ENCODE results near the gene DOP1B.
"Not testable (repeated sequence)": the region's sequence is repeated elsewhere in the genome, so short reads cannot be mapped to it uniquely, and the experiment has no call there.

Gene DOP1B

DNA sequence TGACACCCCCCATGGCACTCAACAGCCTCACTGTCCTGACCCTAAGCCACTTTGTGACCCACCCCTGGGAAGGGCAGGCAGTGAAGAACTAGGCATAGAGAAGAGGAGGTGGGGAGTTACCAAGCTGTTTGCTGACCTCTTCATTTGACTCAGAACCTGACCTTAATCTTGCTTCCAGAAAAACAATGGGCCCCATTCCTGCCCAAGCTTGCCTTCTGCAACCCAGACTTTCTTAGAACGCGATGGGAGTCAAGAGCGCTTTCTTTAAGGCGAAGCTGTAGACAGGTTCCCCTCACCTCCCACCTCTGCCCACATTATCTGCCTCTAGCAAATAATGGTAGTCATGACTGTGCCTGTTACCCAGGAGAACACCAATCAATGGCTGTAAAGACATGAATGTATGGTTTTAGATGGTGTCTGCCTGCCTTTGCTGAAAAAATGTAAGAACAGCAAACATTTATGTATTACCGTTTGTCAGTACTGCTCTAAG is 30.0 kb upstream of the DOP1B start:
- H3K36me3 ChIP-seq (ENCODE audit: control insufficient read depth, insufficient read depth, low read length), result no peaks in the 10 kb centered on the region
- peaks cover 5% of the 10 kb centered on the region for H3K4me1 ChIP-seq (ENCODE audit: control insufficient read depth, insufficient read depth, low read length)
- H3K9me3 ChIP-seq (ENCODE audit: control insufficient read depth, insufficient read depth, low read length), result no peaks in the 10 kb centered on the region
- H3K4me3 ChIP-seq (ENCODE audit: low read depth, low read length), result no peak overlapping the region
- H3K27me3 ChIP-seq (ENCODE audit: control insufficient read depth, insufficient read depth, low read length), result peaks cover 6% of the 10 kb centered on the region
- H3K9ac ChIP-seq (ENCODE audit: low read depth, low read length), result no peak overlapping the region

DNA sequence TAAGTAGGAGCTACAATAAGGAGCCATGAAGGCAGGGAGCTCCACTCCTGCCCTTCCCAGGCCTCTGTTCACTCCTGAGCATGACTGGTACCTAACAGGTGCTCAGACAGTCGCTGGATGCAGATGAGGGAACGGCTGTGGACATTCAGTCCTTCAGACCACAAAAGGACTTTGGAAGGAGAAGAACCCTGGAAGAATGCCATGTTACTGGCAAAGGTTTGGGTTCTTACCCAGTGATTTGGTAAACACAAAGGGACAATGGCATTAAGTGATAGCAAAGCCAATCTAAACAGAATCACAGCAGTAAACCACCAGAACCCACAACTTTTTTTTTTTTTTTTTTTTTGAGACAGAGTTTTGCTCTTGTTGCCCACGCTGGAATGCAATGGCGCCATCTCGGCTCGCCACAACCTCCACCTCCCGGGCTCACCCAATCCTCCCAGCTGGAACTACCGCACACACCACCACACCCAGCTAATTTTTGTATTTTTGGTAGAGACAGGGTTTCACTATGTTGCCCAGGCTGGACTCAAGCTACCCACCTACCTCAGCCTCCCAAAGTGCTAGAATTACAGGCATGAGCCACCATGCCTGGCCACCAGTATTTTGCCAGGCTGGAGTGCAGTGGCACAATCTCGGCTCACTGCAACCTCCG is 29.2 kb upstream of the DOP1B start:
- no peak overlapping the region for H3K4me3 ChIP-seq (ENCODE audit: low read depth, low read length)
- peaks cover 5% of the 10 kb centered on the region for H3K4me1 ChIP-seq (ENCODE audit: control insufficient read depth, insufficient read depth, low read length)
- peaks cover 6% of the 10 kb centered on the region for H3K27me3 ChIP-seq (ENCODE audit: control insufficient read depth, insufficient read depth, low read length)
- no peak overlapping the region for H3K9ac ChIP-seq (ENCODE audit: low read depth, low read length)
- H3K36me3 ChIP-seq (ENCODE audit: control insufficient read depth, insufficient read depth, low read length), result no peaks in the 10 kb centered on the region
- H3K9me3 ChIP-seq (ENCODE audit: control insufficient read depth, insufficient read depth, low read length), result no peaks in the 10 kb centered on the region

- H3K9ac ChIP-seq (ENCODE audit: low read depth, low read length), result no peak overlapping the region
- no peaks in the 10 kb centered on the region for H3K36me3 ChIP-seq (ENCODE audit: control insufficient read depth, insufficient read depth, low read length)
- H3K9me3 ChIP-seq (ENCODE audit: control insufficient read depth, insufficient read depth, low read length), result no peaks in the 10 kb centered on the region
- H3K27me3 ChIP-seq (ENCODE audit: control insufficient read depth, insufficient read depth, low read length), result peaks cover 11% of the 10 kb centered on the region
- H3K4me1 ChIP-seq (ENCODE audit: control insufficient read depth, insufficient read depth, low read length), result peaks cover 5% of the 10 kb centered on the region
- H3K4me3 ChIP-seq (ENCODE audit: low read depth, low read length), result no peak overlapping the region
Observed at GRCh38 chr21:36127977-36128376, 28.6 kb upstream of the DOP1B start.

DNA sequence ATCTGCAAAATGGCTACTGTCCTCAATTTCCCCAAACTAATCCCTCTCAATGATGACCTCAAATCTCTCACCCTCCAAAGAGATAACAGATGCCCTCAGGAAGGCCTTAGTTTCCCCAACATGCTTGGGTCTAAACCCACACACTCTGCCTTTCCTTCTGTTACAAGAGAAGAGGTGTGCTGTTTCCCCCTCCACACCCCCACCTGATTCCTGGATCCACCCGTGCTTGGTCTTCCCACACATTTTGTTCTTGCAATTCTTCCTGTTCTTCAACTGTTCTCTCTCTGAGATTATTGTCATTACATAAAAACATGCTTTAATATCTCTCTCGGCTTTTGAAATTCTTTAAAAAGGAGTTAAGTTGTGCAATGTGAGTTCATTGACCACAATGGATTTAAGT is 27.4 kb upstream of the DOP1B start:
- Histone ChIP-seq H3K4me3 (ENCODE audit: low read depth, low read length) (no peak overlapping the region), H3K36me3 (ENCODE audit: control insufficient read depth, insufficient read depth, low read length) (no peaks in the 10 kb centered on the region), H3K9ac (ENCODE audit: low read depth, low read length) (no peak overlapping the region), H3K9me3 (ENCODE audit: control insufficient read depth, insufficient read depth, low read length) (no peaks in the 10 kb centered on the region), H3K4me1 (ENCODE audit: control insufficient read depth, insufficient read depth, low read length) (peaks cover 5% of the 10 kb centered on the region), H3K27me3 (ENCODE audit: control insufficient read depth, insufficient read depth, low read length) (peaks cover 19% of the 10 kb centered on the region)

GRCh38 chr21:36130414-36130762 is 26.2 kb upstream of the DOP1B start:
- H3K36me3 ChIP-seq (ENCODE audit: control insufficient read depth, insufficient read depth, low read length); H3K4me1 ChIP-seq (ENCODE audit: control insufficient read depth, insufficient read depth, low read length); H3K9ac ChIP-seq (ENCODE audit: low read depth, low read length); H3K9me3 ChIP-seq (ENCODE audit: control insufficient read depth, insufficient read depth, low read length): not testable (repeated sequence)
- Histone ChIP-seq H3K4me3 (ENCODE audit: low read depth, low read length) (peak overlapping the region; percentile 45), H3K27me3 (ENCODE audit: control insufficient read depth, insufficient read depth, low read length) (peaks cover 26% of the 10 kb centered on the region)

DNA sequence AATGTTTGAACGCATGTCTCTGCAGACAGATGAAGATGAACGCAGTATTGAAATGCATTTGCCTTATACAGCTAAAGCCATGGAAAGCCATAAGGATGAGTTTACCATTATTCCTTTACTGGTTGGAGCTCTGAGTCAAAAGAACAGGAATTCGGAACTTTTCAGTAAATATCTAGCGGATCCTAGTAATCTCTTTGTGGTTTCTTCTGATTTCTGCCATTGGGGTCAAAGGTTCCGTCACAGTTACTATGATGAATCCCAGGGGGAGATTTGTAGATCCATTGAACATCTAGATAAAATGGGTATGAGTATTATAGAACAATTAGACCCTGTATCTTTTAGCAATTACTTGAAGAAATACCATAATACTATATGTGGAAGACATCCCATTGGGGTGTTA is 25.8 kb upstream of the DOP1B start:
- not testable (repeated sequence) for H3K4me1 ChIP-seq (ENCODE audit: control insufficient read depth, insufficient read depth, low read length); H3K9me3 ChIP-seq (ENCODE audit: control insufficient read depth, insufficient read depth, low read length); H3K9ac ChIP-seq (ENCODE audit: low read depth, low read length); H3K36me3 ChIP-seq (ENCODE audit: control insufficient read depth, insufficient read depth, low read length)
- Histone ChIP-seq H3K4me3 (ENCODE audit: low read depth, low read length) (peak overlapping the region; percentile 45), H3K27me3 (ENCODE audit: control insufficient read depth, insufficient read depth, low read length) (peaks cover 26% of the 10 kb centered on the region)

GRCh38 chr21:36132696-36133095 is 23.9 kb upstream of the DOP1B start:
- H3K27me3 ChIP-seq (ENCODE audit: control insufficient read depth, insufficient read depth, low read length), result peaks cover 28% of the 10 kb centered on the region
- no peak overlapping the region for H3K9ac ChIP-seq (ENCODE audit: low read depth, low read length)
- no peaks in the 10 kb centered on the region for H3K9me3 ChIP-seq (ENCODE audit: control insufficient read depth, insufficient read depth, low read length)
- peaks cover 13% of the 10 kb centered on the region for H3K4me1 ChIP-seq (ENCODE audit: control insufficient read depth, insufficient read depth, low read length)
- H3K36me3 ChIP-seq (ENCODE audit: control insufficient read depth, insufficient read depth, low read length), result no peaks in the 10 kb centered on the region
- no peak overlapping the region for H3K4me3 ChIP-seq (ENCODE audit: low read depth, low read length)

- Histone ChIP-seq H3K4me1 (ENCODE audit: control insufficient read depth, insufficient read depth, low read length) (peaks cover 9% of the 10 kb centered on the region), H3K27me3 (ENCODE audit: control insufficient read depth, insufficient read depth, low read length) (peaks cover 28% of the 10 kb centered on the region), H3K36me3 (ENCODE audit: control insufficient read depth, insufficient read depth, low read length) (no peaks in the 10 kb centered on the region), H3K9me3 (ENCODE audit: control insufficient read depth, insufficient read depth, low read length) (no peaks in the 10 kb centered on the region), H3K9ac (ENCODE audit: low read depth, low read length) (no peak within 1 kb of the TSS), H3K4me3 (ENCODE audit: low read depth, low read length) (peak within 1 kb of the TSS; percentile 63)
Observed at GRCh38 chr21:36134803-36135390, 21.7 kb upstream of the DOP1B start, which contains the start of gene CBR3. CBR3 (plus strand) TSS chr21:36135079; CDS start chr21:36135193, 114 bp downstream.

- no peak overlapping the region for H3K9ac ChIP-seq (ENCODE audit: low read depth, low read length)
- H3K4me1 ChIP-seq (ENCODE audit: control insufficient read depth, insufficient read depth, low read length), result peaks cover 9% of the 10 kb centered on the region
- peaks cover 26% of the 10 kb centered on the region for H3K27me3 ChIP-seq (ENCODE audit: control insufficient read depth, insufficient read depth, low read length)
- H3K36me3 ChIP-seq (ENCODE audit: control insufficient read depth, insufficient read depth, low read length), result no peaks in the 10 kb centered on the region
- H3K4me3 ChIP-seq (ENCODE audit: low read depth, low read length), result peak overlapping the region; percentile 63
- no peaks in the 10 kb centered on the region for H3K9me3 ChIP-seq (ENCODE audit: control insufficient read depth, insufficient read depth, low read length)
Observed at GRCh38 chr21:36135391-36136102, 21.1 kb upstream of the DOP1B start.

- not testable (repeated sequence) for H3K4me3 ChIP-seq (ENCODE audit: low read depth, low read length); H3K36me3 ChIP-seq (ENCODE audit: control insufficient read depth, insufficient read depth, low read length); H3K4me1 ChIP-seq (ENCODE audit: control insufficient read depth, insufficient read depth, low read length); H3K9me3 ChIP-seq (ENCODE audit: control insufficient read depth, insufficient read depth, low read length); H3K27me3 ChIP-seq (ENCODE audit: control insufficient read depth, insufficient read depth, low read length); H3K9ac ChIP-seq (ENCODE audit: low read depth, low read length)
Observed at GRCh38 chr21:36139791-36140190, 16.8 kb upstream of the DOP1B start.

- no peak overlapping the region for H3K4me3 ChIP-seq (ENCODE audit: low read depth, low read length)
- no peak overlapping the region for H3K9ac ChIP-seq (ENCODE audit: low read depth, low read length)
- no peaks in the 10 kb centered on the region for H3K36me3 ChIP-seq (ENCODE audit: control insufficient read depth, insufficient read depth, low read length)
- peaks cover 7% of the 10 kb centered on the region for H3K4me1 ChIP-seq (ENCODE audit: control insufficient read depth, insufficient read depth, low read length)
- H3K9me3 ChIP-seq (ENCODE audit: control insufficient read depth, insufficient read depth, low read length), result no peaks in the 10 kb centered on the region
- H3K27me3 ChIP-seq (ENCODE audit: control insufficient read depth, insufficient read depth, low read length), result peaks cover 2% of the 10 kb centered on the region
Observed at GRCh38 chr21:36141513-36141925, 15.1 kb upstream of the DOP1B start.

DNA sequence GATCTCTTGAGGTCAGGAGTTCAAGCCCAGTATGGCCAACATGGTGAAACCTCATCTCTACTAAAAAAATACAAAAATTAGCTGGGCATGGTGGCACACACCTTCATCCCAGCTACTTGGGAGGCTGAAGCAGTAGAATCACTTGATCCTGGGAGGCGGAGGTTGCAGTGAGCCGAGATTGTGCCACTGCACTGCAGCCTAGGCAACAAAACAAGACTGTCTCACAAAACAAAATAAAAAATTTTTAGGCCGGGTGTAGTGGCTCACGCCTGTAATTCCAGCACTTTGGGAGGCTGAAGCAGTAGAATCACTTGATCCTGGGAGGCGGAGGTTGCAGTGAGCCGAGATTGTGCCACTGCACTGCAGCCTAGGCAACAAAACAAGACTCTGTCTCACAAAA is 12.4 kb upstream of the DOP1B start:
- H3K9ac ChIP-seq (ENCODE audit: low read depth, low read length); H3K4me3 ChIP-seq (ENCODE audit: low read depth, low read length); H3K4me1 ChIP-seq (ENCODE audit: control insufficient read depth, insufficient read depth, low read length); H3K9me3 ChIP-seq (ENCODE audit: control insufficient read depth, insufficient read depth, low read length); H3K36me3 ChIP-seq (ENCODE audit: control insufficient read depth, insufficient read depth, low read length); H3K27me3 ChIP-seq (ENCODE audit: control insufficient read depth, insufficient read depth, low read length): not testable (repeated sequence)
